ENCODE data around the gene SPTBN4. TPM values are rescaled to one million over a fixed set of nuclear protein-coding genes. Genes with fewer than 3 reads are reported as not detected.

Gene SPTBN4
- total and polyA plus RNA-seq, 10 of the 15 experiments (the other 5 are each of a cell fraction or from before 2014, with no cell fraction given), result 0.04 to 1.1 (median 0.34) TPM; not detected in 1

- TF ChIP-seq MLLT1 (IDR thresholded peaks at IDR 0.05) (no peak), IRF3 (IDR thresholded peaks at IDR 0.05) (peak; percentile 22; the same call in 1 of the 2 replicates), EP300 (IDR thresholded peaks at IDR 0.05; ENCODE audit: borderline replicate concordance in 1 of 2, control insufficient read depth in 1 of 2, low read depth in 2 of 2, low read length in 2 of 2) (peak in 1 of 2 experiments; percentile 38; a peak in 1 of 4 replicates), E2F8 (IDR thresholded peaks at IDR 0.05; ENCODE audit: low read depth, partially characterized antibody) (no peak), KLF5 (IDR thresholded peaks at IDR 0.05; ENCODE audit: partially characterized antibody) (no peak), PKNOX1 (IDR thresholded peaks at IDR 0.05) (peak; percentile 70), RUNX3 (IDR thresholded peaks at IDR 0.05; ENCODE audit: low read length) (no peak), TBL1XR1 (IDR thresholded peaks at IDR 0.05; ENCODE audit: low read depth, low read length) (no peak), YBX1 (IDR thresholded peaks at IDR 0.05) (no peak), SMC3 (IDR thresholded peaks at IDR 0.05; ENCODE audit: borderline replicate concordance, low read length) (no peak), ATF2 (IDR thresholded peaks at IDR 0.05; ENCODE audit: low read length) (no peak), NFIC (IDR thresholded peaks at IDR 0.05; ENCODE audit: low read depth, low read length) (no peak), STAT3 (IDR thresholded peaks at IDR 0.05; ENCODE audit: low read depth, low read length) (no peak), TCF3 (IDR thresholded peaks at IDR 0.05; ENCODE audit: borderline replicate concordance, insufficient read depth, low read depth, low read length) (no peak), SREBF2 (IDR thresholded peaks at IDR 0.05; ENCODE audit: low read length) (no peak), RB1 (IDR thresholded peaks at IDR 0.05; ENCODE audit: borderline replicate concordance) (peak; percentile 15; the same call in 1 of the 2 replicates), RFX5 (IDR thresholded peaks at IDR 0.05; ENCODE audit: low read depth, low read length) (no peak; the same call in 1 of the 2 replicates), ZSCAN29 (IDR thresholded peaks at IDR 0.05) (no peak), FOS (IDR thresholded peaks at IDR 0.05; ENCODE audit: borderline replicate concordance, extremely low read depth, insufficient read length) (no peak), BMI1 (IDR thresholded peaks at IDR 0.05; ENCODE audit: borderline replicate concordance) (peak; percentile 94), BCL11A (IDR thresholded peaks at IDR 0.05; ENCODE audit: low read depth, low read length) (no peak), ZNF274 (IDR thresholded peaks at IDR 0.05; ENCODE audit: insufficient read depth, insufficient read length) (no peak)
These were observed 22.6 kb upstream of the SPTBN4 start, which contains the start of gene SERTAD3 (continued) for GRCh38 chr19:40444000-40444824.
